Embryonic facial prominence (tissue), 1 donor: Measurements from ENCODE around the gene SCGN.

Experiments used
- DNase-seq: peaks from one replicate; pipeline ENCODE4 v3.0.0-alpha.2; 2016; ENCODE audit errors: extremely low spot score

The SCGN gene

DNA sequence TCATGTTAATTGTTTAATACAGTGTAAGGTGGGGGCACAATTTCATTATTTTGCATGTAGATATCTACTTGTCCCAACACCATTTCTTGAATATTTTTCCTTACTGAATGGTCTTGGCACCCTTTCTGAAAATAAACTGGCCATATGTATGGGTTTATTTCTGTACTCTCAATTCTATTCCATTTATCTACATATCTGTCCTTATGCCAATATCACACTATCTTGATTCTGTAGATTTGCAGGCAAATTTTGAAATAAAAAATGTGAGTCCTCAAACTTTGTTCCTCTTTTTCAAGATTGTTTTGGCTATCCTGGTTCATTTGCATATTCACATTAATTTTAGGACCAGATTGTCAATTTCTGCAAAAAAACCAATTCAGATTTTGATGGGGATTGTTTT is 34.8 kb downstream of the SCGN start:
- no peak for DNase-seq

- DNase-seq: no peak
These were observed 38.0 kb downstream of the SCGN start for GRCh38 chr6:25689966-25690365.

DNA sequence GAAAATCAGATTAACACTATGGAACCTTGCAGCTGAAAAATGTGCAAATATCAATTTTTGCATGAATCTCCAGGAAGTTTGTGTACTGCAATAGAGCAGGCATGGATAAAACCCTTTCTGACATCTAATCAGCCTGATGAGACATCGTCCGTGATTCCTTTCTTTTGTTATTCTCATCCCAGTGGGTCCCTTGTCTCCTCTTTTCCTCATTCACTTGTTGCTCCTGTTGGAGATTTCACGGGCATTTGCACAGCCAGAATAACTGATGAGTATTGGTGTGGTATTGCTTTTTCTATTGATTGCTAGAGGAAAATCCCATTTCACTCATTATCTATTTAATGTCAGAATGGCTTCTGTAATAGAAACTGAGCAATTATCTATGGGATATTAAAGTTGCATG is 39.9 kb downstream of the SCGN start:
- no peak for DNase-seq

DNA sequence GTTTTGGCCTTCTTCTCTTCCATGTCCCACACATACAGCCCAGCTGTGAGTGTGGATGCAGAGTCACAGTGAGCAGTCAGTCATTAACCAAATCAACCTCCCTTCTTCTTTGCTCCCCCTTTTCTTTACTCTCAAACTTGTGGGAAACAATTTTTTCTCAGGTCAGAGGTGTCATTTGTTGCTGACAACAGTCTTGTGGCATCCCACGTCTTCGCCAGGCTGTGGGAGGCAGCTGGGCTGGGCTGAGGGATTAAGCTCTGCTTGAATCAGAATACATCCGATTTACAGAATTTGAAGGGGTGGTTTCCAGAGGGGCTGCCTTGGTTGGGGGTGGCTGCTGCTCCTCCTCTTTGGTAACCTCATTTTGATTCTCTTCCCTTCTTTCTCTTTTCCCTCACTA is 40.5 kb downstream of the SCGN start:
- no peak for DNase-seq

DNA sequence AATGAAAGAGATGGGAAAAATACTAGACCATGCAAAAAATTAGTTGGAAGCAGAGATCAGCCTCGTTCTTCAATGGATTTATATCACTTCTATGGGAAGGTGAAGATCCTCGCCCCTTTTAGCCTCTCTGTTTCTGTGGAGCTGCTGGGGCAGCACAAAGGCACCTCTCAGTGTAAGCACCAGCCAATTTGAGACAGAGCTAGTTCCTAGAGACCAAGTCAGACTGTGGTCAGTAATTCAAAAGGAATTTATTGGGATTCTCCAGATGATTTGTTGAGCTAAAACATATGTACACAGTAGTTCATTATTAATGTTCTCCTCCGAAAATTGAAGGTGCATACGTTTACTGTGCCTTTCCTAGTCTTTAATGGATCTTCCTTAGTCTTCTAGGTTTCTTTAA is 42.4 kb downstream of the SCGN start:
- no peak for DNase-seq

GRCh38 chr6:25695671-25696070 is 43.7 kb downstream of the SCGN start:
- no peak for DNase-seq

GRCh38 chr6:25697537-25698340 is 45.7 kb downstream of the SCGN start:
- DNase-seq: no peak

DNA sequence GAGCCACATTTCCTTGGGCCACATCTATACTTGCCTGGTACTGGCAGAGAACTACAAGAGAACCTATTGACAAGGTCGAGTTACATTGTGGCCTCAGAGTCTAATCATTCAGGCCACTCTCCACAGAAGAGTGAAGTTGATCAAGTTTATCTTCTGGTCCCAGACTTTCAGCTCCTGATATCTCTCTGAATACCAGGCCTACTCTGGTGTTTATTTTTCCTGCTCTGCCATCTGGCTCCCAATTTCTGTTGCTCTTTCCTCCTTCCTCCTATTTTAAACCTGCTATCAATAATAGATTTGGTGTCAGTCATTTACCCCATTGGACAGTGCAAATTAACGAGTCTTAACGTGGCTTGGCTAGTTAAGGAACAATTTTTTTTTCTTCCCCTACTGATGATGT is 46.6 kb downstream of the SCGN start:
- no peak for DNase-seq

DNA sequence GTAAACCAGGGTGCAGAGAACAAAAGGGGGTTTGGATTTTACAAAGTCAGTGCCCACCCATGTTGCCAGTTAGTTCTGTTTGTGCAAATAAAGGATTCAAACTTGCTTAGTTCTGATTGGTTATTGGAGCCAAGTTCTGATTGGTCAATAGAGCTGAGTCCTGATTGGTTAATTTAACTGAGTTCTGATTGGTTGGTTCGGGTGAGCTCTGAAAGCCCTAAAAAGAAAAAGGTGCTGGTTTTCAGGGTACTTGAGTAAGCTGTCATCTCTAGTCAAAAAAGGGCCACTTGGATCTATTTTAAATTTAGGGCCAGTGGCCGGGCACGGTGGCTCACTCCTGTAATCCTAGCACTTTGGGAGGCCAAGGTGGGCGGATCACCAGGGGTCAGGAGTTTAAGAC is 47.6 kb downstream of the SCGN start:
- no peak for DNase-seq

DNA sequence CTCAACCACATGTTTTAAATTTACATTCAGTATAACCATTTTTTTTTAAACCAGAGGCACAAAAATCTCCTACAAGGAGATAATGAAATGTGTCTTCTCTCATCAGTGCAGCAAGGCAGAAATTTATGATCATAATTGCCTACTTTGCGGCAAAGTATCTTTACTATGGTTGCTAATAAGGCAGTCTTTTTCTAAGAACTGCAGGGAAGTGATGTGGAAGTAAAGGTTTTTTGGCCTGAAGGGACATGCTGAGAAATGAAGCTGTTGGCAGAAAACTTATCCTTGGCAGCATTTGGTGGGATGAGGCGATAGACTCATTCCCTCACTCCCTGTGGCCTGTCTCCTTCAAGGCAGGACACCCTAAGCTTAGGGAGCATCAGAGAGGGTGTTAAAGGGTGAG is 48.7 kb downstream of the SCGN start:
- DNase-seq: no peak

DNA sequence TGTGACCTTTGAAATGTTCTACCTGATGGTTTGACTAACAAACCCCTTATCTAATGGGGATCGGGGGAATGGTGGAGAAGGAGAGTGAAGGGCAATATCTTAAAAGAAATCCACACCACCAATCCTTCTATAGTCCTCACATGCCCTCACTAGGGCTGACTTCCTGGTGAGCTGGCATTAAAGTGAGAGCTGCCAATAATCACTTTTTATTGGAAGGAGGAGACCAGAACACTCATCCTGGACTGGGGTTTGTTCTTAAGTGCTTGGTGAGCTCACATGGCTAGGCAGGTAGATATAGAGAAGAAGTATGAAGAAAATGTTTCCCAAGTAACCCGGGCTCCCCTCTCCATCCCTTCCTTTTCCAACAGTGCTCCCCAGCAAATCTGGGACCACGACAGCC is 49.8 kb downstream of the SCGN start:
- no peak for DNase-seq

GRCh38 chr6:25703005-25703404 is 51.0 kb downstream of the SCGN start:
- no peak for DNase-seq

- no peak for DNase-seq
These were observed 52.0 kb downstream of the SCGN start for GRCh38 chr6:25704001-25704400.

DNA sequence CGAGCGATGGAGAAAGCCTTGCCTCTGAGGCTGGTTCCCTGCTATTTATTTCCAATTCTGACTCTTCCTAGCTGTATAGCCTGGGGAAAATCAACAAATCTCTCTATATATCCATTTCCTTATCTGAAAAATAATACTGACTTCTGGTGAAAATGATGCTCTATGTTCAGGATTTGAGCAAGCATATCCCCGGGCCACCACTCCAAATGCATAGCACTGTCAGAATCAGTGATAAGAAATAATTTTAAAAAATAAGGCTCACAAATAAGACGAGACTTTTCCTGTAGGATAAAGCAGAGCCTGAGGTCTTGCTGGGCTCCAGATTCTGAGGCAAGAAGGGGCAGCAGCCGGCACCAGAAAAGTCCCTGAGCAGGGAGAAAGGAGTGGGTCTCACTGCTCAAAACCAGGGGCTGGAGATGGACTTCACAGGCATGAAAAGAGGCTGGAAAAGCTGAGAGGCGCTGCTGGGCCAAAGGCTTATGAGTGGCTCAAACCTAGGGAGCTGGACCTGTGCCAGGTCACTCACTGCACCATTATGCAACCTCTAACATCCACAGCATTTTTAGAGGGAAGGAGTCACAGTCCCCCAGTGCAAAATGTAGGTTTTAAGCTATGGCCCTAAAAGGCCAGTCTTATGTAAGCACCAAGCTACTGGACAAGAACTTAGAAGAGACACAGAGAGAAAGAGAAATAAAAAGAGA is 54.4 kb downstream of the SCGN start:
- DNase-seq: no peak

GRCh38 chr6:25709761-25710160 is 57.7 kb downstream of the SCGN start:
- DNase-seq: no peak

DNA sequence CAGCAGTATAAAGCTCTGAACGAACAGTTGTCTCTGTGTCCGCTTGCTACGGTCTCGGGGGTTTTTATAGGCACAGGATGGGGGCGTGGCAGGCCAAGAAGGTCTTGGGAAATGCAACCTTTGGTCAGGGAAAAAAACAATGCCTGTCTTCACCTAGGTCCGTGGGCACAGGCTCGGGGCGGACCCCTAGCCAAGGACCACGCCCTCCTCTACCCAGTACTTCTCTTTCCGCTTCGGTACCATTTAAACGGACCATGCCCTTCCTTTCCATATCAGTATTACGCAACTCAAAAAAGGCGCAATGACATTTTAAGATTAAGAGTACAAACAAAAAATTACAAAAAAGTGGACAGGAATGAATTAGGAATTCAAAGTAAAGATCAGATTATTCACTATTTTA is 58.3 kb downstream of the SCGN start:
- DNase-seq: no peak

DNA sequence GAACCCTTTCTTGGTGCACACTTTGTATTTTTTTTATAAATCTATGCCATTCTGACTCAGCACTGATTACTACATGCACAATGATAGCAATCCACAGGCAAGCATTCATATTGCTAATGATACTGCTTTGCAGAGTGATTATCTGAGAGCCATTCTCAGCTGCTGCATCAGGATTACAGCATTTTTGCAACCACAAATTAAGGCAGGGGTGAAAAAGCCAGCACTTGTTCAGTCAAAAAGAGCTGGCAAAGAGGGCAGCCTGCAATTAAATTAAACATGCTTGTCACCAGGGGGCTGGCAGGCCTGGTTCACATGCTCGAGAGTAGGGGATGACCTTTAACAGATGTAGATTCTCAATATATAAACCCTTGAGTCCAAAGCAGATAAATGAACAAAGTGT is 61.8 kb downstream of the SCGN start:
- no peak for DNase-seq

GRCh38 chr6:25714765-25715164 is 62.8 kb downstream of the SCGN start:
- DNase-seq: no peak

- no peak for DNase-seq
These were observed 63.8 kb downstream of the SCGN start for GRCh38 chr6:25715794-25716193.

- DNase-seq: peak; percentile 22
These were observed 66.1 kb downstream of the SCGN start for GRCh38 chr6:25717866-25718740.

GRCh38 chr6:25726122-25726911 is 74.3 kb downstream of the SCGN start:
- DNase-seq: no peak

DNA sequence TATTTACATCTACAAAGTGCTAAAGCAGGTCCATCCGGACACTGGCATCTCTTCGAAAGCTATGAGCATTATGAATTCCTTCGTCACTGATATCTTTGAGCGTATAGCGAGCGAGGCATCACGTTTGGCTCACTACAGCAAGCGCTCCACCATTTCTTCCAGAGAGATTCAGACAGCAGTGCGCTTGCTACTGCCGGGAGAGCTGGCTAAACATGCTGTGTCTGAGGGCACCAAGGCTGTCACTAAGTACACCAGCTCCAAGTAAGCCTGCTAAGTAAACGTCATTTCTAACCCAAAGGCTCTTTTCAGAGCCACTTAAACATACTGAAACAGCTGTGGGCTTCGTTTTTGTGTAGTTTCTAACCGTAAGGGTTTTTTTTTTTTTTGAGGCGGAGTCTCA is 75.0 kb downstream of the SCGN start:
- no peak for DNase-seq
